Activated naive CD4-positive, alpha-beta T cell treated with anti-CD3 and anti-CD28 coated beads, Interleukin-2, amount 50 U/mL, for 24 hours (primary cell): ENCODE measurements around the gene MCTP1.

Experiments
- H3K27ac Mint-ChIP-seq: one replicate; pipeline ENCODE4 v1.8.0; 2021; ENCODE audit warnings: mild to moderate bottlenecking, mixed read lengths
- H3K27me3 Mint-ChIP-seq: one replicate; pipeline ENCODE4 v1.8.0; 2021; ENCODE audit warnings: mixed read lengths
- H3K36me3 Mint-ChIP-seq: one replicate; pipeline ENCODE4 v1.8.0; 2021; ENCODE audit warnings: mixed read lengths
- H3K4me1 Mint-ChIP-seq: one replicate; pipeline ENCODE4 v1.8.0; 2021; ENCODE audit warnings: mixed read lengths
- H3K4me3 Mint-ChIP-seq: one replicate; pipeline ENCODE4 v1.8.0; 2021; ENCODE audit warnings: mild to moderate bottlenecking, mixed read lengths
- H3K9me3 Mint-ChIP-seq: one replicate; pipeline ENCODE4 v1.8.0; 2021; ENCODE audit warnings: mixed read lengths

Gene MCTP1

GRCh38 chr5:94674490-94675382, 610.2 kb downstream of the MCTP1 start:
- H3K36me3 Mint-ChIP-seq = peaks cover 15% of the 10 kb centered on the region
- H3K4me3 Mint-ChIP-seq = no peak overlapping the region
- no peak overlapping the region for H3K27ac Mint-ChIP-seq
- H3K4me1 Mint-ChIP-seq = no peaks in the 10 kb centered on the region
- H3K9me3 Mint-ChIP-seq = no peaks in the 10 kb centered on the region
- H3K27me3 Mint-ChIP-seq = no peaks in the 10 kb centered on the region

- no peaks in the 10 kb centered on the region for H3K27me3 Mint-ChIP-seq
- H3K27ac Mint-ChIP-seq = no peak overlapping the region
- H3K9me3 Mint-ChIP-seq = no peaks in the 10 kb centered on the region
- no peaks in the 10 kb centered on the region for H3K4me1 Mint-ChIP-seq
- no peak overlapping the region for H3K4me3 Mint-ChIP-seq
- peaks cover 17% of the 10 kb centered on the region for H3K36me3 Mint-ChIP-seq
Measured at GRCh38 chr5:94672746-94673145, 612.1 kb downstream of the MCTP1 start.

- no peaks in the 10 kb centered on the region for H3K9me3 Mint-ChIP-seq
- peaks cover 22% of the 10 kb centered on the region for H3K36me3 Mint-ChIP-seq
- no peak overlapping the region for H3K27ac Mint-ChIP-seq
- H3K27me3 Mint-ChIP-seq = no peaks in the 10 kb centered on the region
- no peaks in the 10 kb centered on the region for H3K4me1 Mint-ChIP-seq
- no peak overlapping the region for H3K4me3 Mint-ChIP-seq
Measured at GRCh38 chr5:94670726-94671125, 614.2 kb downstream of the MCTP1 start.

GRCh38 chr5:94667937-94668336, 617.0 kb downstream of the MCTP1 start:
- Mint-ChIP-seq H3K9me3 (no peaks in the 10 kb centered on the region), H3K27ac (no peak overlapping the region), H3K4me3 (no peak overlapping the region), H3K4me1 (no peaks in the 10 kb centered on the region), H3K36me3 (peaks cover 17% of the 10 kb centered on the region), H3K27me3 (no peaks in the 10 kb centered on the region)

- peaks cover 18% of the 10 kb centered on the region for H3K9me3 Mint-ChIP-seq
- no peak overlapping the region for H3K27ac Mint-ChIP-seq
- H3K4me3 Mint-ChIP-seq = no peak overlapping the region
- no peaks in the 10 kb centered on the region for H3K4me1 Mint-ChIP-seq
- no peaks in the 10 kb centered on the region for H3K27me3 Mint-ChIP-seq
- H3K36me3 Mint-ChIP-seq = peaks cover 36% of the 10 kb centered on the region
Measured at GRCh38 chr5:94661086-94661485, 623.8 kb downstream of the MCTP1 start.

GRCh38 chr5:94660506-94660905, 624.4 kb downstream of the MCTP1 start:
- H3K27me3 Mint-ChIP-seq = no peaks in the 10 kb centered on the region
- H3K4me1 Mint-ChIP-seq = no peaks in the 10 kb centered on the region
- peaks cover 21% of the 10 kb centered on the region for H3K9me3 Mint-ChIP-seq
- H3K27ac Mint-ChIP-seq = no peak overlapping the region
- no peak overlapping the region for H3K4me3 Mint-ChIP-seq
- peaks cover 42% of the 10 kb centered on the region for H3K36me3 Mint-ChIP-seq

GRCh38 chr5:94658272-94658671, 626.6 kb downstream of the MCTP1 start:
- Mint-ChIP-seq H3K27ac (no peak overlapping the region), H3K4me1 (no peaks in the 10 kb centered on the region), H3K9me3 (peaks cover 29% of the 10 kb centered on the region), H3K4me3 (no peak overlapping the region), H3K36me3 (peaks cover 56% of the 10 kb centered on the region), H3K27me3 (no peaks in the 10 kb centered on the region)
